Measurements from ENCODE around the gene PRKAG2. TPM values are rescaled to one million over a fixed set of nuclear protein-coding genes. Genes with fewer than 3 reads are reported as not detected.

Gene PRKAG2
- total RNA-seq, 3 donors from 2014 or later, result 42.4 to 48.5 (median 46.6) TPM

DNA sequence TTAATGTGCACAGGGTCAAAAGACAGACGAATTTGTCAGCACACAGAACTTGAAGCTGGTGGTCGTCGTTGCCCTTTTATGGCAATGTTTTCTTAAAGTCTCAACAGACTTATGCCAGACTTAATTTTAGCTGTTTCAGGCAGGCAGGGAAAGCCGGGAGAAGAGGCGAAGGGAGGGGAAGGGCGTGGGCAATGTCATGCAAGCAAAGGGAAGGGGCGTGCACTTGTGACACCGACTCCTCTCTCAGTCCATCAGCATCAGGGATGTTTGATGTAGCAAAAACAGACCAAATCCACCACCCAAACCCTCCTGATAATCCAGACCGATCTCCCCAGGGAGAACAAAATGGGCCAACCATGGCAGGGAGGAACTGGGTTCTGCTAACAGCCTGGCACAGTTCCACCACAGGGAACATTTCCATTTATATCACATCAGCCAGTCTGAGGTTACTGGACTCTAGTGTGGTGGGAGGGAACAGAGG, 239.1 kb downstream of the PRKAG2 start:
- ATAC-seq (no peak), DNase-seq (no peak)
- no peak overlapping the region for H3K4me3 ChIP-seq
- H3K4me1 ChIP-seq (ENCODE audit: low read depth), result no peaks in the 10 kb centered on the region
- no peaks in the 10 kb centered on the region for H3K9me3 ChIP-seq
- intact Hi-C loops (cut with DNase I, micrococcal nuclease), result no loop called here
- TF ChIP-seq, protein P1, sequence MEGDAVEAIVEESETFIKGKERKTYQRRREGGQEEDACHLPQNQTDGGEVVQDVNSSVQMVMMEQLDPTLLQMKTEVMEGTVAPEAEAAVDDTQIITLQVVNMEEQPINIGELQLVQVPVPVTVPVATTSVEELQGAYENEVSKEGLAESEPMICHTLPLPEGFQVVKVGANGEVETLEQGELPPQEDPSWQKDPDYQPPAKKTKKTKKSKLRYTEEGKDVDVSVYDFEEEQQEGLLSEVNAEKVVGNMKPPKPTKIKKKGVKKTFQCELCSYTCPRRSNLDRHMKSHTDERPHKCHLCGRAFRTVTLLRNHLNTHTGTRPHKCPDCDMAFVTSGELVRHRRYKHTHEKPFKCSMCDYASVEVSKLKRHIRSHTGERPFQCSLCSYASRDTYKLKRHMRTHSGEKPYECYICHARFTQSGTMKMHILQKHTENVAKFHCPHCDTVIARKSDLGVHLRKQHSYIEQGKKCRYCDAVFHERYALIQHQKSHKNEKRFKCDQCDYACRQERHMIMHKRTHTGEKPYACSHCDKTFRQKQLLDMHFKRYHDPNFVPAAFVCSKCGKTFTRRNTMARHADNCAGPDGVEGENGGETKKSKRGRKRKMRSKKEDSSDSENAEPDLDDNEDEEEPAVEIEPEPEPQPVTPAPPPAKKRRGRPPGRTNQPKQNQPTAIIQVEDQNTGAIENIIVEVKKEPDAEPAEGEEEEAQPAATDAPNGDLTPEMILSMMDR (IDR thresholded peaks at IDR 0.05), result no peak
- H3K36me3 ChIP-seq (ENCODE audit: low read depth), result no peaks in the 10 kb centered on the region

DNA sequence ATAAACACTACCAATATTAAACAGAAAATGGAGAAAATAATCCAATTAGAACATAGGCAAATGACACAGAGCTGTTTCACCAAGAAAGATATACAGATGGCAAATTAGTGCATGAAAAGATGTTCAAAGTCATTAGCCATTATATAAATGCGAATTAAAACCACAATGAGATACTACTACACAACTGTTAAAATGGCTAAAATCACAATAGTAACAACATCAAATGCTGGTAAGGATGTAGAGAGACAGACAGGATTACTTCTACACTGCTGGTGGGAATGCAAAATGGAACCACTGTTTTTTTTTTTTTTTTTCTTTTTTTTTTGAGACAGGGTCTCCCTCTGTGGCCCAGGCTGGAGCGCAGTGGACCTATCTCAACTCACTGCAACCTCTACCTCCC, 242.3 kb downstream of the PRKAG2 start:
- Histone ChIP-seq H3K36me3 (ENCODE audit: low read depth) (no peaks in the 10 kb centered on the region), H3K9me3 (no peaks in the 10 kb centered on the region), H3K4me1 (ENCODE audit: low read depth) (peaks cover 9% of the 10 kb centered on the region), H3K4me3 (no peak overlapping the region)
- DNase-seq (no peak), ATAC-seq (no peak)
- intact Hi-C loops (cut with DNase I, micrococcal nuclease), result no loop called here
- TF ChIP-seq, protein P1 (IDR thresholded peaks at IDR 0.05), result no peak

DNA sequence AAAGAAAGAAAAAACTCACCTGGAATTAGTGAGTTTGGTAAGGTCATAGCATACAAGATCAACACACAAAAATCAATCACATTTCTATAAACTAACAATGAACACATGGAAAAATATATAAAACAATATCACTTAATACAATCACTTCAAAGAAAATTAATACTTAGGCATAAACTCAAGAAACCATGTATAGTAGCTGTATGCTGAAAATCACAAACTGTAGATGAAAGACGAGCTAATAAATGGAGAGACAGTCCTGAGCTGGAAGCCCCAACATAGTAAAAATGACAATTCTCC, 243.5 kb downstream of the PRKAG2 start:
- intact Hi-C loops (cut with DNase I, micrococcal nuclease), result no loop called here
- no peaks in the 10 kb centered on the region for H3K9me3 ChIP-seq
- ATAC-seq (no peak), DNase-seq (no peak)
- TF ChIP-seq, protein P1 (IDR thresholded peaks at IDR 0.05), result no peak
- H3K4me1 ChIP-seq (ENCODE audit: low read depth), result peaks cover 9% of the 10 kb centered on the region
- H3K36me3 ChIP-seq (ENCODE audit: low read depth), result no peaks in the 10 kb centered on the region
- no peak overlapping the region for H3K4me3 ChIP-seq

DNA sequence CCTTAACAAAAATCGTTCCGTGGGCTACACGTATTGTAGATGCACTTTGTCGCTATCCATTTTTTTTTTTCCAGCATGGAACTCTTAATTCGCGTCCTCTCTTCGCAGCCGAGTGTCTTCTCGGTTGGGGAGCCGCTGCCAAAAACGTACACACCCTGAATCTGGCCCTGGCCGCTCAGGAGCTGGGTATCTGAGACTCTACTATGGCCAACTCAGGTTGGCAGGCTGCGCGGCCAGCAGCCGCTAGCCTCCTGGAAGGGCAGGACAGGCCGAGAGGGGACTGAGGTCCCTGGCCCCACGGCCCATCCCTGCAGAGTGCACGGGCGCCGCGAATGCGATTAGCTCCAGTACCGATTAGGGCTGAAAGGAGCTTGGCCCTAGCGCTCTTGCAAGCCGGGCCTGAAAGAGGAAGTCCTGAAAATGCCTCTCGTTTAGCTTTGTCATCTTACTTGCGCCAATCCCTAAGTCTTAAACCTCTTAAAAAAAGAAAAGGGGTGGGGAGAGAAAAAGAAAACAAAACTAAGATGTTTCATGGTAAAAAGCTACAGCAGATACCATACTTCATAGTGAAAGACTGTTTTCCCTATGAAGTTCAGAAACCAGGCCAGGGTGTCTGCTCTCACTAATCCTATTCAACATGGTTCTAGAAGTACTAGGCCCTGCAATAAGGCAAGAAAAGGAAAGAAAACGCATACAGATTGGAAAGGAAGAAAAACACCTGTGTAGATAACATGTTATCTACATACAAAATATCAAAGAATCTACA, 244.0 kb downstream of the PRKAG2 start:
- no peaks in the 10 kb centered on the region for H3K36me3 ChIP-seq (ENCODE audit: low read depth)
- peak; percentile 62 for ATAC-seq
- intact Hi-C loops (cut with DNase I, micrococcal nuclease), result no loop called here
- DNase-seq, result peak; percentile 59 to 81 (median 75)
- TF ChIP-seq, protein P1 (IDR thresholded peaks at IDR 0.05), result no peak
- H3K9me3 ChIP-seq, result no peaks in the 10 kb centered on the region
- peak overlapping the region; percentile 15 for H3K4me3 ChIP-seq
- peaks cover 9% of the 10 kb centered on the region for H3K4me1 ChIP-seq (ENCODE audit: low read depth)

DNA sequence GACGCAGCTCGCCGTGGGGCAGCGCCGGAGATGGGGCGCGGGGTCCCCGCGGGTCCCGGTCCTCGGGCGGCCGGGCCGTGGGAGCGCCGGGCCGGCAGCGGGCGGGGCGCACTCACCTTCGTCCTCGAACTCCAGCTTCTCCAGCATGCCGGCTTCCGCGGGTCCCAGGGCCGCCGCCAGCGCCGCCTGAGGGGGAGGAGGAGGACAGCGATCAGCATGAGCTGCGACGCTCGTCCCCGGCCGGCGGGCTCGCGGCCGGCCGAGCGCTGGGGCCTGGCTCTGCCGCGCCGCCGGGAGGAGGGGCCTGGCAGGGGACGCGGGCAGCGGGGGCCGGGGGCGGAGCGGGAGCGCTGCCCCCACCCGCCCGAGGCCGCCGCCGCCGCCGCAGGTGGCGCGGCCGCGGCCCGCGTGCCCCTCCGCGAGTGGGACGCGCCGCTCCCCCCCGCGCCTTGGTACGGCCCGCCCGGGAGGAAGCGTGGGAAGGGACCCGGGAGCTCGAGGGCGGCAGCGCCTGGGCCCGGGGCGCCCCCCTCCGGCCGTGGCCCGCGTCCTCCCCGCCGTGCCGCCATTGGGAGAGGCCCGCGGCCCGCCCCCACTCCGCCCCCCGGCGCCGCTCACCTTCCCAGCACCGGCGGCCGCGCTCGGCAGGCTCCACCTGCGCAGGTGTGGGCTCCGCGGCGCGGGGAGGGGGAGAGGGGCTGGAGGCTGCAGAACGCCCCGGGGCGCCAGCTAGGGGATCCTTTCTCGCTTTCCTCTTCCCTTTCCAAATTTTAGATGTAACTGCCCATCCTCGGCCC, 244.8 kb downstream of the PRKAG2 start:
- Histone ChIP-seq H3K4me3 (peak overlapping the region; percentile 57), H3K4me1 (ENCODE audit: low read depth) (peaks cover 9% of the 10 kb centered on the region), H3K9me3 (no peaks in the 10 kb centered on the region), H3K36me3 (ENCODE audit: low read depth) (no peaks in the 10 kb centered on the region)
- DNase-seq, result peak; percentile 88 to 94 (median 91)
- TF ChIP-seq, protein P1 (IDR thresholded peaks at IDR 0.05), result peak; percentile 24
- ATAC-seq, result peak; percentile 95
- intact Hi-C loops (cut with DNase I, micrococcal nuclease), result no loop called here

Data from mucosa of descending colon (tissue), 3 donors.